GM12878 (cell line): ENCODE results near the gene TNRC6B. TPM values are rescaled to one million over a fixed set of nuclear protein-coding genes. Genes with fewer than 3 reads are reported as not detected.

Source experiments
- ATAC-seq: fragments of 200-7000 bp; cut with Tn5 transposase; 3 replicates; pipeline ENCODE4 v1.9.1; 2020; ENCODE audit warnings: mild to moderate bottlenecking, moderate library complexity
- BruUV-seq: library from RNA; stranded (reverse); fragments of 400-500 nt; replicated peaks from 2 replicates; lab custom pipeline; 2021; lab: Mats Ljungman, UMichigan
- CTCF ChIA-PET: fragments of 300-600 bp; sonication (Branson Sonifier 250); formaldehyde crosslinking; extraction: SDS; loops from one replicate; lab custom pipeline; 2021; ENCODE audit warnings: inconsistent platforms; lab: Yijun Ruan, JAX
- POLR2A ChIA-PET: fragments of 350-600 bp; formaldehyde crosslinking; extraction: SDS; loops from one replicate; lab custom pipeline; 2021; ENCODE audit warnings: inconsistent platforms; lab: Charles Lee
- RAD21 ChIA-PET: fragments of 300-600 bp; sonication (Branson Sonifier 250); formaldehyde crosslinking; loops from one replicate; lab custom pipeline; 2023; ENCODE audit warnings: antibody characterized with exemption; ENCODE audit not compliant: unreplicated experiment; lab: Charles Lee
- SMC1A ChIA-PET: fragments of 300-600 bp; sonication (Branson Sonifier 250); formaldehyde crosslinking; loops from one replicate; lab custom pipeline; 2023; ENCODE audit not compliant: unreplicated experiment, uncharacterized antibody; lab: Charles Lee
- DNase-seq: peaks from one replicate; pipeline ENCODE4 v3.0.0-alpha.2; 2011; ENCODE audit warnings: low read depth, low spot score
- FAIRE-seq: peaks from 3 replicates; lab custom pipeline; 2011; peaks lifted over from hg19 to GRCh38; lab: Jason Lieb, UNC
- H2AFZ ChIP-seq: 2 replicates; pipeline ENCODE4 v1.6.0; 2011; ENCODE audit warnings: low read depth, low read length, control low read depth; ENCODE audit not compliant: control insufficient read depth
- H3K27ac ChIP-seq: 2 replicates; pipeline ENCODE4 v1.5.1; 2011; ENCODE audit warnings: control low read depth; ENCODE audit not compliant: control insufficient read depth, insufficient read depth
- H3K27me3 ChIP-seq, 2 experiments: replicated peaks in 1 of 2; 2 replicates each; pipeline versions ENCODE4 v1.6.0 to v1.6.1; 2011; ENCODE audit warnings: low read length in 1 of 2; ENCODE audit not compliant: control insufficient read depth in 2 of 2, insufficient read depth in 2 of 2
- H3K36me3 ChIP-seq, 2 experiments: 2 replicates each; pipeline ENCODE4 v1.5.1; 2011; ENCODE audit warnings: low read length in 1 of 2; ENCODE audit not compliant: control insufficient read depth in 2 of 2, insufficient read depth in 2 of 2
- H3K4me1 ChIP-seq: 2 replicates; pipeline ENCODE4 v1.6.1; 2011; ENCODE audit warnings: mild to moderate bottlenecking, low read length, moderate library complexity, mixed read lengths; ENCODE audit not compliant: control insufficient read depth, insufficient read depth
- H3K4me2 ChIP-seq: 2 replicates; pipeline ENCODE4 v1.6.0; 2011; ENCODE audit warnings: control low read depth; ENCODE audit not compliant: control insufficient read depth, insufficient read depth
- H3K4me3 ChIP-seq: fragments of 200-600 bp; sonication (generic); 2 replicates; pipeline ENCODE4 v1.5.1; 2016
- H3K79me2 ChIP-seq: 2 replicates; pipeline ENCODE4 v1.6.0; 2011; ENCODE audit warnings: low read length; ENCODE audit not compliant: control insufficient read depth, insufficient read depth
- H3K9ac ChIP-seq: 2 replicates; pipeline ENCODE4 v1.8.0; 2011; ENCODE audit warnings: low read length, control low read depth, mixed read lengths; ENCODE audit not compliant: control insufficient read depth, insufficient read depth
- H3K9me3 ChIP-seq: replicated peaks from 3 replicates; pipeline ENCODE4 v1.5.1; 2011; ENCODE audit warnings: mild to moderate bottlenecking, low read length; ENCODE audit not compliant: control insufficient read depth, insufficient read depth
- H4K20me1 ChIP-seq: 2 replicates; pipeline ENCODE4 v1.6.0; 2011; ENCODE audit not compliant: control insufficient read depth, insufficient read depth
- ATF7 ChIP-seq: fragments of 450-650 bp; IDR thresholded peaks from 2 replicates; pipeline ENCODE4 v1.6.1; 2016; ENCODE audit warnings: low read depth, mild to moderate bottlenecking
- CHD4 ChIP-seq: fragments of 200-600 bp; sonication (generic); IDR thresholded peaks from 2 replicates; pipeline ENCODE4 v1.6.1; 2016; ENCODE audit warnings: mild to moderate bottlenecking
- DPF2 ChIP-seq: fragments of 450-650 bp; IDR thresholded peaks from 2 replicates; pipeline ENCODE4 v1.6.1; 2017; ENCODE audit warnings: mild to moderate bottlenecking
- EED ChIP-seq: sonication (generic); IDR thresholded peaks from 2 replicates; pipeline ENCODE4 v1.6.1; 2016; ENCODE audit warnings: antibody characterized with exemption, low read depth
- IRF5 ChIP-seq: fragments of 450-650 bp; IDR thresholded peaks from 2 replicates; pipeline ENCODE4 v1.6.1; 2017; ENCODE audit warnings: borderline replicate concordance
- MEF2B ChIP-seq: fragments of 450-650 bp; IDR thresholded peaks from 2 replicates; pipeline ENCODE4 v1.6.1; 2018; ENCODE audit warnings: mild to moderate bottlenecking, moderate library complexity; ENCODE audit not compliant: partially characterized antibody, poor library complexity, severe bottlenecking
- SIN3A ChIP-seq: IDR thresholded peaks from 2 replicates; pipeline ENCODE4 v1.6.1; 2012; ENCODE audit warnings: low read depth, low read length, improper control_type of control experiment
- SRF ChIP-seq, 2 experiments: IDR thresholded peaks; 2 replicates each; pipeline ENCODE4 v1.6.1; 2011; ENCODE audit warnings: low read depth in 2 of 2, low read length in 2 of 2, mild to moderate bottlenecking in 1 of 2, moderate library complexity in 1 of 2
- TAF1 ChIP-seq: IDR thresholded peaks from 2 replicates; pipeline ENCODE4 v1.6.1; 2011; ENCODE audit warnings: mild to moderate bottlenecking, low read depth, low read length, borderline replicate concordance
- TBL1XR1 ChIP-seq: IDR thresholded peaks from 2 replicates; pipeline ENCODE4 v1.6.1; 2012; ENCODE audit warnings: low read depth, low read length, improper control_type of control experiment
- TCF12 ChIP-seq: IDR thresholded peaks from 2 replicates; pipeline ENCODE4 v1.6.1; 2011; ENCODE audit warnings: low read depth, mild to moderate bottlenecking, low read length
- YBX1 ChIP-seq: fragments of 450-650 bp; IDR thresholded peaks from 2 replicates; pipeline ENCODE4 v1.6.1; 2016; ENCODE audit warnings: antibody characterized with exemption
- ZSCAN29 ChIP-seq: fragments of 450-650 bp; IDR thresholded peaks from 2 replicates; pipeline ENCODE4 v1.6.1; 2017; ENCODE audit warnings: mild to moderate bottlenecking, moderate library complexity
- WGBS: methylation state at CpG from one replicate; pipeline ENCODE4 v1.1.6; 2016; ENCODE audit warnings: low lambda C conversion rate; ENCODE audit not compliant: insufficient replicate concordance, insufficient coverage; ENCODE audit errors: missing lambda C conversion rate; 5-methylcytosine and 5-hydroxymethylcytosine counted together
- in situ Hi-C: fragments of 300-500 bp; cut with MboI; formaldehyde crosslinking; loops from 9 replicates; pipeline ENCODE4 v1.14.3; 2018; ENCODE audit warnings: mixed read lengths
- intact Hi-C: fragments of 100-400 bp; cut with micrococcal nuclease; formaldehyde crosslinking; loops from one replicate; pipeline ENCODE4 v1.14.2; 2022; ENCODE audit not compliant: unreplicated experiment
- polyA plus RNA-seq, 11 experiments: library from polyadenylated mRNA; depleted of rRNA in 4 of 11; unstranded in 6 of 11; stranded (reverse) in 5 of 11; fragments of >200 nt; fragmentation: Nextera tagmentation in 4 of 11; fragmentation: Illumina TruSeq in 1 of 11; extraction: Ambion mirVana in 4 of 11; extraction: Trizol in 1 of 11; gene quantifications; 1 replicate in 1 of 11; 2 replicates in 10 of 11; pipeline versions ENCODE4 v1.2.1 to v1.2.3, GENCODE V29; 2011 to 2016; ENCODE audit warnings: inconsistent platforms in 2 of 11, missing spikeins in 2 of 11, low read depth in 1 of 11
- total RNA-seq, 4 experiments: library from RNA; depleted of rRNA in 3 of 4; stranded (reverse); fragments of >200 nt in 3 of 4; fragmentation: Illumina TruSeq in 1 of 4; extraction: Trizol in 1 of 4; gene quantifications; 2 replicates each; pipeline versions ENCODE4 v1.2.1 to v1.2.3, GENCODE V29; 2013 to 2021

Gene TNRC6B
- total and polyA plus RNA-seq, 10 of the 15 experiments (the other 5 are each of a cell fraction or from before 2014, with no cell fraction given), result 3.6 to 32.8 (median 16.4) TPM

GRCh38 chr22:40331706-40332105, 154.0 kb downstream of the TNRC6B start:
- Histone ChIP-seq H3K9me3 (no peaks in the 10 kb centered on the region), H3K27me3 (no peaks in the 10 kb centered on the region), H3K4me2 (no peak overlapping the region), H3K9ac (no peak overlapping the region), H3K4me3 (no peak overlapping the region), H3K27ac (no peak overlapping the region), H3K79me2 (no peaks in the 10 kb centered on the region), H3K36me3 (peaks cover 0 to 2% of the 10 kb centered on the region in 2 experiments; a peak in 1 of 4 replicates), H2AFZ (no peak overlapping the region), H4K20me1 (no peaks in the 10 kb centered on the region), H3K4me1 (peaks cover 29% of the 10 kb centered on the region)
- BruUV-seq, result no TSS peak
- SMC1A ChIA-PET, result no interaction called here
- in situ Hi-C loops (no loop called here), intact Hi-C loops (no loop called here)
- TF ChIP-seq TCF12 (no peak), EED (no peak), IRF5 (no peak), ZSCAN29 (no peak), TAF1 (no peak), MEF2B (no peak), YBX1 (no peak), DPF2 (no peak), SRF (IDR thresholded peaks at IDR 0.05; ENCODE audit: low read depth in 2 of 2, low read length in 2 of 2) (no peak), ATF7 (no peak), SIN3A (no peak), CHD4 (no peak), TBL1XR1 (no peak)
- ATAC-seq, result no peak
- 69% methylated on average over 4 of the region's 4 CpGs for WGBS
- RAD21 ChIA-PET, result interaction anchor here (0.7 kb wide), 1 partner anchor 257 kb away, joined by 3 read pairs; no protein-coding TSS in a partner anchor
- no peak for FAIRE-seq
- DNase-seq, result no peak
- CTCF ChIA-PET, result no interaction called here
- POLR2A ChIA-PET, result interaction anchor here (0.7 kb wide), 1 partner anchor 90 kb away, joined by 5 read pairs; no protein-coding TSS in a partner anchor
